ENCODE results near the gene GAPDH.

DNA sequence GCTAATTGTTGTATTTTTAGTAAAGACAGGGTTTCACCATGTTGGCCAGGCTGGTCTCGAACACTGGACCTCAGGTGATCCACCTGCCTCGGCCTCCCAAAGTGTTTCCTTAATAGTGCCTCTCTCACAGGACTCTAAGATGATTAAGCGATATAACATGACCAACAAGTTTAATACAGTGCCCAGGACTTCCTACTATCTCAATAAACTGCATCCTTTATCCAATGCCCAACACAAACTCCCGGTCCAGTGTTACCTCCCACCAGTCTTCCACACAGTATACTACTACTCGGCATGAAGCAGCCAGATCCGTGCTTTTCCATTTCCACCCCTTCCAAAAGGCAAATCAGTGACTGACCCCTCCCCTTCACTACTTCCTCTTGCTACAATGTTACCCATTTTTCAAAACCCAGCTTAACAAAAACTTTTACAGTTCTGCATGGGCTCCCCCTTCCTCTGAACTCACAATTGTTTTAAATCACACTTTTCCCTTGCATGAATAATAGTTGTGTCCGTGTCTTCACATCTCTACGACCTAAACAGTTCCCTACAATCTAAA, 32.9 kb downstream of the GAPDH start:
- TF ChIP-seq, protein P1, sequence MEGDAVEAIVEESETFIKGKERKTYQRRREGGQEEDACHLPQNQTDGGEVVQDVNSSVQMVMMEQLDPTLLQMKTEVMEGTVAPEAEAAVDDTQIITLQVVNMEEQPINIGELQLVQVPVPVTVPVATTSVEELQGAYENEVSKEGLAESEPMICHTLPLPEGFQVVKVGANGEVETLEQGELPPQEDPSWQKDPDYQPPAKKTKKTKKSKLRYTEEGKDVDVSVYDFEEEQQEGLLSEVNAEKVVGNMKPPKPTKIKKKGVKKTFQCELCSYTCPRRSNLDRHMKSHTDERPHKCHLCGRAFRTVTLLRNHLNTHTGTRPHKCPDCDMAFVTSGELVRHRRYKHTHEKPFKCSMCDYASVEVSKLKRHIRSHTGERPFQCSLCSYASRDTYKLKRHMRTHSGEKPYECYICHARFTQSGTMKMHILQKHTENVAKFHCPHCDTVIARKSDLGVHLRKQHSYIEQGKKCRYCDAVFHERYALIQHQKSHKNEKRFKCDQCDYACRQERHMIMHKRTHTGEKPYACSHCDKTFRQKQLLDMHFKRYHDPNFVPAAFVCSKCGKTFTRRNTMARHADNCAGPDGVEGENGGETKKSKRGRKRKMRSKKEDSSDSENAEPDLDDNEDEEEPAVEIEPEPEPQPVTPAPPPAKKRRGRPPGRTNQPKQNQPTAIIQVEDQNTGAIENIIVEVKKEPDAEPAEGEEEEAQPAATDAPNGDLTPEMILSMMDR (IDR thresholded peaks at IDR 0.05 in 2 of 3, conservative IDR thresholded peaks at IDR 0.05 in 1 of 3; ENCODE audit: control insufficient read depth in 2 of 3, extremely low read depth in 1 of 3, insufficient read depth in 1 of 3, low read depth in 3 of 3, low read length in 3 of 3) = no peak
- TF ChIP-seq CEBPB (IDR thresholded peaks at IDR 0.05; ENCODE audit: borderline replicate concordance in 1 of 2, low read depth in 2 of 2, low read length in 2 of 2) (no peak), NBN (IDR thresholded peaks at IDR 0.05) (no peak), EZH2 (IDR thresholded peaks at IDR 0.05; ENCODE audit: borderline replicate concordance, control insufficient read depth, low read depth, low read length) (no peak), POLR2A (IDR thresholded peaks at IDR 0.05; ENCODE audit: low read depth, low read length) (no peak), NRF1 (conservative IDR thresholded peaks at IDR 0.05; ENCODE audit: low read depth, low read length) (no peak), WRNIP1 (IDR thresholded peaks at IDR 0.05; ENCODE audit: borderline replicate concordance, low read depth, low read length) (no peak), EGR1 (IDR thresholded peaks at IDR 0.05; ENCODE audit: borderline replicate concordance in 1 of 2, low read depth in 2 of 2, low read length in 2 of 2) (no peak)
- TF ChIP-seq, protein P2, sequence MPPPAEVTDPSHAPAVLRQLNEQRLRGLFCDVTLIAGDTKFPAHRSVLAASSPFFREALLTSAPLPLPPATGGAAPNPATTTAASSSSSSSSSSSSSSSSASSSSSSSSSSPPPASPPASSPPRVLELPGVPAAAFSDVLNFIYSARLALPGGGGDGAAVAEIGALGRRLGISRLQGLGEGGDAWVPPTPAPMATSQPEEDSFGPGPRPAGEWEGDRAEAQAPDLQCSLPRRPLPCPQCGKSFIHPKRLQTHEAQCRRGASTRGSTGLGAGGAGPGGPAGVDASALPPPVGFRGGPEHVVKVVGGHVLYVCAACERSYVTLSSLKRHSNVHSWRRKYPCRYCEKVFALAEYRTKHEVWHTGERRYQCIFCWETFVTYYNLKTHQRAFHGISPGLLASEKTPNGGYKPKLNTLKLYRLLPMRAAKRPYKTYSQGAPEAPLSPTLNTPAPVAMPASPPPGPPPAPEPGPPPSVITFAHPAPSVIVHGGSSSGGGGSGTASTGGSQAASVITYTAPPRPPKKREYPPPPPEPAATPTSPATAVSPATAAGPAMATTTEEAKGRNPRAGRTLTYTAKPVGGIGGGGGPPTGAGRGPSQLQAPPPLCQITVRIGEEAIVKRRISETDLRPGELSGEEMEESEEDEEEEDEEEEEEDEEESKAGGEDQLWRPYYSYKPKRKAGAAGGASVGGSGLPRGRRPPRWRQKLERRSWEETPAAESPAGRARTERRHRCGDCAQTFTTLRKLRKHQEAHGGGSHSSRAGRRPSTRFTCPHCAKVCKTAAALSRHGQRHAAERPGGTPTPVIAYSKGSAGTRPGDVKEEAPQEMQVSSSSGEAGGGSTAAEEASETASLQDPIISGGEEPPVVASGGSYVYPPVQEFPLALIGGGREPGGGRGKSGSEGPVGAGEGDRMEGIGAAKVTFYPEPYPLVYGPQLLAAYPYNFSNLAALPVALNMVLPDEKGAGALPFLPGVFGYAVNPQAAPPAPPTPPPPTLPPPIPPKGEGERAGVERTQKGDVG (CRISPR knock-in tag; IDR thresholded peaks at IDR 0.05) = no peak
- TF ChIP-seq, protein P3, sequence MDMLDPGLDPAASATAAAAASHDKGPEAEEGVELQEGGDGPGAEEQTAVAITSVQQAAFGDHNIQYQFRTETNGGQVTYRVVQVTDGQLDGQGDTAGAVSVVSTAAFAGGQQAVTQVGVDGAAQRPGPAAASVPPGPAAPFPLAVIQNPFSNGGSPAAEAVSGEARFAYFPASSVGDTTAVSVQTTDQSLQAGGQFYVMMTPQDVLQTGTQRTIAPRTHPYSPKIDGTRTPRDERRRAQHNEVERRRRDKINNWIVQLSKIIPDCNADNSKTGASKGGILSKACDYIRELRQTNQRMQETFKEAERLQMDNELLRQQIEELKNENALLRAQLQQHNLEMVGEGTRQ (IDR thresholded peaks at IDR 0.05; ENCODE audit: borderline replicate concordance, low read depth, low read length) = no peak
